BE2C (cell line): Measurements from ENCODE around the gene IGLON5.

ENCODE experiments used
- DNase-seq: peaks from one replicate; pipeline ENCODE4 v3.0.0-alpha.2; 2020
- H3K27me3 ChIP-seq: fragments of 250-450 bp; sonication (Bioruptor Pico); 2 replicates; pipeline ENCODE4 v1.5.1; 2020; ENCODE audit warnings: mild to moderate bottlenecking
- H3K36me3 ChIP-seq: fragments of 250-450 bp; sonication (Bioruptor Pico); 2 replicates; pipeline ENCODE4 v1.5.1; 2020; ENCODE audit warnings: mild to moderate bottlenecking
- H3K4me1 ChIP-seq: fragments of 250-450 bp; sonication (Bioruptor Pico); 2 replicates; pipeline ENCODE4 v1.5.1; 2020
- H3K4me3 ChIP-seq: 2 replicates; pipeline ENCODE4 v1.5.1; 2011; ENCODE audit warnings: low read depth, low read length
- H3K9me3 ChIP-seq: fragments of 250-450 bp; sonication (Bioruptor Pico); 2 replicates; pipeline ENCODE4 v1.5.1; 2020
- TF ChIP-seq, protein P1 (sequence below): IDR thresholded peaks from 2 replicates; pipeline ENCODE4 v1.5.1; 2012; ENCODE audit warnings: mild to moderate bottlenecking, low read depth, low read length

IGLON5 gene

GRCh38 chr19:51301266-51301665 is 10.2 kb upstream of the IGLON5 start:
- 0 out of 2 replicates have a peak, but pooled peaks cover 5% of the 10 kb centered on the region for H3K27me3 ChIP-seq
- H3K9me3 ChIP-seq, result no peaks in the 10 kb centered on the region
- DNase-seq, result no peak
- no peaks in the 10 kb centered on the region for H3K36me3 ChIP-seq
- TF ChIP-seq, protein P1, sequence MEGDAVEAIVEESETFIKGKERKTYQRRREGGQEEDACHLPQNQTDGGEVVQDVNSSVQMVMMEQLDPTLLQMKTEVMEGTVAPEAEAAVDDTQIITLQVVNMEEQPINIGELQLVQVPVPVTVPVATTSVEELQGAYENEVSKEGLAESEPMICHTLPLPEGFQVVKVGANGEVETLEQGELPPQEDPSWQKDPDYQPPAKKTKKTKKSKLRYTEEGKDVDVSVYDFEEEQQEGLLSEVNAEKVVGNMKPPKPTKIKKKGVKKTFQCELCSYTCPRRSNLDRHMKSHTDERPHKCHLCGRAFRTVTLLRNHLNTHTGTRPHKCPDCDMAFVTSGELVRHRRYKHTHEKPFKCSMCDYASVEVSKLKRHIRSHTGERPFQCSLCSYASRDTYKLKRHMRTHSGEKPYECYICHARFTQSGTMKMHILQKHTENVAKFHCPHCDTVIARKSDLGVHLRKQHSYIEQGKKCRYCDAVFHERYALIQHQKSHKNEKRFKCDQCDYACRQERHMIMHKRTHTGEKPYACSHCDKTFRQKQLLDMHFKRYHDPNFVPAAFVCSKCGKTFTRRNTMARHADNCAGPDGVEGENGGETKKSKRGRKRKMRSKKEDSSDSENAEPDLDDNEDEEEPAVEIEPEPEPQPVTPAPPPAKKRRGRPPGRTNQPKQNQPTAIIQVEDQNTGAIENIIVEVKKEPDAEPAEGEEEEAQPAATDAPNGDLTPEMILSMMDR, result no peak
- H3K4me3 ChIP-seq, result no peak overlapping the region
- H3K4me1 ChIP-seq, result no peaks in the 10 kb centered on the region

- Histone ChIP-seq H3K4me3 (no peak overlapping the region), H3K27me3 (peaks cover 10% of the 10 kb centered on the region; the same call in 1 of the 2 replicates), H3K36me3 (no peaks in the 10 kb centered on the region; the same call in 1 of the 2 replicates), H3K4me1 (no peaks in the 10 kb centered on the region), H3K9me3 (no peaks in the 10 kb centered on the region)
- DNase-seq, result no peak
- TF ChIP-seq, protein P1, result no peak
Observed at GRCh38 chr19:51305479-51305878, 6.0 kb upstream of the IGLON5 start.

DNA sequence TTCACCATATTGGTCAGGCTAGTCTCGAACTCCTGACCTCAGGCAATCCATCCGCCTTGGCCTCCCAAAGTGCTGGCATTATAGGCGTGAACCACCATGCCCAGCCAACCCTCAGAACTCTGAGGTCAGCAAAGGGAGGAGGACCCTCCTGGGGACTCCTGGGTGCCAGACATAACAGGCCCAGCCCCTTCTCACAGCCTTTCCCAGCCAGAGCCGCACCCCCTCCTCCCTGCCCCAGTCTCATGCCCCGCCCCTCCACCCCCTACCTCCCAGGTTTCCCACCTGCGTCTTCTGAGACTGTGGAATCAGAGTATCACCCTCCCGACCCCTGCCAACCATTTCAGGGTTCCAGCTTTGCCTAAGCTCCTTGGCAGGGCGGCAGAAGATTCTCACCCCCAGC is 5.2 kb downstream of the IGLON5 start:
- Histone ChIP-seq H3K4me1 (0 out of 2 replicates have a peak, but pooled peaks cover 3% of the 10 kb centered on the region), H3K4me3 (no peak overlapping the region), H3K9me3 (no peaks in the 10 kb centered on the region), H3K36me3 (no peaks in the 10 kb centered on the region), H3K27me3 (no peaks in the 10 kb centered on the region)
- DNase-seq, result no peak
- TF ChIP-seq, protein P1, result no peak

- Histone ChIP-seq H3K9me3 (no peaks in the 10 kb centered on the region), H3K27me3 (no peaks in the 10 kb centered on the region), H3K4me1 (0 out of 2 replicates have a peak, but pooled peaks cover 3% of the 10 kb centered on the region), H3K36me3 (no peaks in the 10 kb centered on the region), H3K4me3 (no peak overlapping the region)
- TF ChIP-seq, protein P1, result no peak
- no peak for DNase-seq
Observed at GRCh38 chr19:51317376-51317775, 5.9 kb downstream of the IGLON5 start.

- Histone ChIP-seq H3K27me3 (no peaks in the 10 kb centered on the region), H3K4me1 (0 out of 2 replicates have a peak, but pooled peaks cover 3% of the 10 kb centered on the region), H3K36me3 (no peaks in the 10 kb centered on the region), H3K4me3 (no peak overlapping the region), H3K9me3 (no peaks in the 10 kb centered on the region)
- TF ChIP-seq, protein P1, result no peak
- DNase-seq, result no peak
Observed at GRCh38 chr19:51317968-51318367, 6.5 kb downstream of the IGLON5 start.

GRCh38 chr19:51318687-51319648 is 7.5 kb downstream of the IGLON5 start:
- Histone ChIP-seq H3K4me1 (peaks cover 3% of the 10 kb centered on the region; the same call in 1 of the 2 replicates), H3K36me3 (no peaks in the 10 kb centered on the region), H3K27me3 (no peaks in the 10 kb centered on the region), H3K4me3 (no peak overlapping the region), H3K9me3 (no peaks in the 10 kb centered on the region)
- TF ChIP-seq, protein P1, result no peak
- no peak for DNase-seq
